Measurements from ENCODE around the gene QRICH1.

Gene QRICH1

GRCh38 chr3:48999085-48999858 is 94.6 kb downstream of the QRICH1 start:
- no peak for DNase-seq

DNA sequence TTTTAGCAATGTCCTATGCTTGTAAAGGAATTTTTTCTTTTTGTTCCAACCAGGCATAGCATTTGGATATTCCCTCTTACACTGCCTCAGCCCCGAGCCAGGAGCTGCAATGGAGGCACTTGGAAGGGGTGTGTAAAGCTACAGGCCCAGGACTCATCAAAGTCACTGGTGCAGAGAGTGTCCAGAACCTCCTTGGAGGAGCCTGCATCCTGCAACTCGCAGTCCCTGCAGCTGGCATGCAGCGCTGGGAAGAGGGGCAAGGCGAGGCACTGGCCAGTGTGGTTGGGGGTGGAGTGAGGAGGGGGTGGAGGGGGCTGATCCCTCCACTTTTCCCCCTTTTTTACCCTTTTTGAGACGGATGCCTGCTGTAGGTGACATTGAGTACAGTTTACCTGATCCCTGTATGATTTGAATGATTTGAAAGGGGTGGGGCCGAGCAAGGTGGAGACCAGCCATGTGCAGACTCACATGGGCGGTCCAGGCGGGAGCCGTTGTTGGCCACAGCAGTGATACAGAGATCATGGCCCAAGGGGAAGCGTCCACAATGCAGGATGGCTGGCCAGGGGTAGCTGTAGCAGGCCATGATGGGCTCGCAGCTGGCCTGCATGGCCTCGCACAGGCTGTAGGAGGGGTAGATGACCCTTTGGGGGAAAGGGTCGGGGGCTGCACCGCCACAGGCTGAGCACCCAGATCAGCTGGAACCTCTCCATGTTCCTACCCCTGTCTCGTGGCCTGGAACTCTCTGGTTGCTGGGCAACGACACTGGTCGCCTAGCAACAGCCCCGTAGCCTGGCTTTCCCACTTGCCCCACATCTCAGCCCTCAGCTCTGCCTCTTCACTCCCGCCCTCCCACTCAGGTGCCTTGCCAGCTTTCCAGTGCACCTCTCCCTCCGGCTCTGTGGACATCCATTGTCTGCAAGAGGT is 95.9 kb downstream of the QRICH1 start:
- DNase-seq, result peak in 30 of 51 donors; percentile 20 to 79 (median 50)

DNA sequence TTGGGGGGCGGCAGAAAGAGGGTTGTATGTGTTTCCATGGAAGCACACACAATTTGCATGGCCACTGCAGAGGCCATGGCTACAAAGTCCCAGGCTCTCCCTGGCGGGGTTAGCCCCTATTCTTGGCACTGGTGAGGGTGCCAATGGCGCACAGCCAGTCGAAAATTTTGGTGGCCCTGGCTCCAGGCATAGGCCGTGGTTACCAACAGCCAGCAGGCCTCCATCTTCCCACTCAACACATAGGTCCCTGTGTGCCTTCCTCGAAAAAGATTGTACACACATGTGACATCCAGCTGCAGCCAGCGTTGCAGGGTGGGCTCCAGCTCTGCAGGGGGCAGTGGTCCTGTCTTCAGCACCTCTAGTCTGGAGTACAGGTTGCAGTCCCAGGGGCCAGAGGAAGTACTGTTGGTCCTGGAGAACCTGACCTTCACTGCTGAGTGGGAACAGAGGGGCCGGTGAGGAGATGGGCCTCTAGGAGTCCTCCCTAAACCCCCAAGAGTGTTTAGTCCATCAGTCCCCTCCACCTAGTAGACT is 96.7 kb downstream of the QRICH1 start:
- DNase-seq, result no peak

DNA sequence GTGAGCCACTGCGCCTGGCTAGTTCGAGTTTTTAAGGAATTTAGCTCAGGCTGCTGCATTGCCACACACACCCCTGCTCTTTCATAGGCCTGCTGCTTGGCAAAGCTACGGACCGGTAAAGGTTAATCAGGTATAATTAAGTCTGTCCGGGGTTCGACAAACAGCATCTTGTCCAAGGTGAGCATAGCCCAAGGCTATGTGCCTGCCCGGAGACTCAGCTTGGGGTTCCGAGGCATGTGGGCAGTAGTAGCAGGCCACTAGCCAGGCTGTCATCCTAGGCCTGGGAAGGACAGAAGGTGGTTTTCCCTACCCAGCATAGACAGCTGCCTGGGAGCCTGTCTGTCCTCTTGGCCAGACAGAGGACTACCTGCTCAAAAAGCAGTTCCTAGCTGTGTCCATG is 97.2 kb downstream of the QRICH1 start:
- no peak for DNase-seq

DNA sequence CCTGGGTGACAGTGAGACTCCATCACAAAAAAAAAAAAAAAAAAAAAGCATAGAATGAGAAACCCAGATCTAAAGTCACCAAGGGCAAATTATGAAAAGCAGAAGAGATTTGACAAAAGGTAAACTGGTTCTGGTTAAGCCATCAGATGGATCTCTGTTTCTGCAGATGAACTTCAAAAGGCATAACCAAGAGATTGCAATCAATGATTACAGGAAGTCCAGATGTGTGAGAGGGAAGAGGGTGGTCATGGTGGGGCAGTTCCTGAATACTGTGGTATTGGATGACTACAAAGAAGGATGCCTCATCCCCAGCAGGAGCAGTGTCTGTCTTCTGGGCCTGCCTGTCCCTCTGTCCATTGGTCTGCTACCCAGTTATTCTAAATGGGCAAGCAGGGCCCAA is 100.0 kb downstream of the QRICH1 start:
- no peak for DNase-seq

DNA sequence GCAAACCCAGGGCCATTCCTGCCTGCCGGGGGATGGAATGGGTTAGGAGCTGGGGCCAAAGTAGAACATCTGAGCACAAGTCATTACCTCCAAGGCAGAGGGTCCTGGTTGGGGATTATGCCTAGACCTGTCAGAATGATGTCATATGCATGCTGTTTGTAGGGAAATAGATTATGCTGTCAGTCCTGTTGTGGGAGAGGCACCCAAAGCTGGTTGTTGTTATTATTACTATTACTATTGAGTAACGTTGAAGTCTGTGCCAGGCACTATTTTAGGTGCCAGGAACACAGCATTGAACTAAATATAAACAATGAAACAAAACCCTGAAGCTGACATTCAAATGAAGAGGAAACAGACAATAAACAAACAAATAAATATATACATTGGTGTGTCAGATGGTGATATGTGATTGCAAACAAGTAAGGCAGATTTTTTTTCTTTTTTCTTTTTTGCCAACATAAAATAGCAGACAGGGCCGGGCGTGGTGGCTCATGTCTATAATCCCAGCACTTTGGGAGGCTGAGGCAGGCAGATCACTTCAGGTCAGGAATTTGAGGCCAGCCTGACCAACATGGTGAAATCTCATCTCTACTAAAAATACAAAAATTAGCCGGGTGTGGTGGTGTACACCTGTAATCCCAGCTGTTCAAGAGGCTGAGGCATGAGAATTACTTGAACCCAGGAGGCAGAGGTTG is 101.9 kb downstream of the QRICH1 start:
- no peak for DNase-seq

DNA sequence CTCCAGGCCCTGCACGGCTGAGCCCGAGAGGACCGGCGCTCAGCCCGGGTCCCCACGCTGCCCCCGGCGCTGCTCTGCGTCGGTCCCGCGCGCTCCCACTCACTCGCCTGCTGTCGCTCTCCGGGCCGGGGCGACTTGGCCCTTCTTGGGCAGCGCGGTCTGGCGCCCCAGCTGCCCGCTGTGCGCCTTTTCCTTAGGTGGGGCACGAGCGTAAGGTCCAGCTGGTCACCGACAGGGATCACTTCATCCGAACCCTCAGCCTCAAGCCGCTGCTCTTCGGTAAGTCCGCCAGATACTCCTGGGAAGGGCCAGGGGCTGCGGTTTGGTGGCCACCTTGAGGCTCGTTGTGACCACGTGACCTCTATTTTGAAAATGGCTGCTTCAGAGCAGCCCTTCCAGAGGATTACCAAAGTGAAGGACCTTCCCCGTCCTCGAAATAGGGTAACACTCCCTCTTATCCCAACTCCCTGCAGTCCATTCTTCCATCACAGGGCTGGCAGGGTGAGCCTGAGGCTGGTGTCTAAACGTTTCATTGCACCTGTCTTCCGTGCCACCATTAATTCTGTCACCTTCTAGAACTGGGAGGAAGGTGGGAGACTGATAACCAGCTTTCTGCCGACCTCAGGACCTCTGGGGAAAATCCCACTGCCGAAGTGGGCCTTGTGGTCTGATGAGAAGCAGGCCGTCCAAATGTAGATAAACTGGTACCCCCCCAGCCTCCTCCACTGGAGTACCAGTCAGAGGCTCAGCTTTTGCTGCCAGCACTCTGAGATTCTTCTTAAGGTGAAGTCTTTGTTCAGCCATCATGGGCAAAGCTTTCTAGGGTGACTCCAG is 103.0 kb downstream of the QRICH1 start:
- peak in 24 of 51 donors; percentile 17 to 58 (median 28) for DNase-seq

GRCh38 chr3:48989796-48990635 is 103.9 kb downstream of the QRICH1 start, which contains the start of gene P4HTM:
Gene P4HTM, plus strand, starts transcription at chr3:48990241. Its CDS starts 16 bp downstream, at chr3:48990257.
- DNase-seq, result peak; percentile 36 to 94 (median 84)

- DNase-seq, result no peak
These were observed 104.6 kb downstream of the QRICH1 start for GRCh38 chr3:48989126-48989795.

DNA sequence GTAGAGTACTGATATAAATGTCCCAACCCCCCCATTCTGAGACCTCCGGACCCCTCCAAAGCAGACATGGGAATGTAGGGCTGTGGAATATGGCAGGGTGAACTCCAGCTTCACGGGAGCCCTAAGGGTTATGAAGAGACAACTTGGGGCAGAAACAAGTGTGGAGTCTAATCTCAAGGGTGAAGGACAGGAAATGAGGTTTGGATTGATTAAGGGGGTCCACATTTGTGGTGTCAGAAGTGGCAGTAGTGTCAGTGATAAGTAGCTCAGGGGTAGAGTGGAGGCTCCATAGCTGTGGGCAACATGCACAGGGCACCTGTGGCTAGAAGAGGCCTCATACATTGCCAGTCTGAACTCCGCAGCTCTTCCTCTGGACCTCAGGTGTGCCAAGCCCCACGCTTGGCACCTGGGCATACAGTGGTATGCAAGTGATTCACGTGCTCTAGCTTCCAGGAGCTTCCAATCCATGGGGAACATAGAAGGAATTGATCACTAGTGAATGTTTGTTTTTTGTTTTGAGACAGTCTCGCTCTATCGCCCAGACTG is 108.0 kb downstream of the QRICH1 start:
- no peak for DNase-seq

GRCh38 chr3:48984663-48985062 is 109.2 kb downstream of the QRICH1 start:
- DNase-seq, result no peak

- DNase-seq, result no peak
These were observed 110.8 kb downstream of the QRICH1 start for GRCh38 chr3:48983096-48983495.

DNA sequence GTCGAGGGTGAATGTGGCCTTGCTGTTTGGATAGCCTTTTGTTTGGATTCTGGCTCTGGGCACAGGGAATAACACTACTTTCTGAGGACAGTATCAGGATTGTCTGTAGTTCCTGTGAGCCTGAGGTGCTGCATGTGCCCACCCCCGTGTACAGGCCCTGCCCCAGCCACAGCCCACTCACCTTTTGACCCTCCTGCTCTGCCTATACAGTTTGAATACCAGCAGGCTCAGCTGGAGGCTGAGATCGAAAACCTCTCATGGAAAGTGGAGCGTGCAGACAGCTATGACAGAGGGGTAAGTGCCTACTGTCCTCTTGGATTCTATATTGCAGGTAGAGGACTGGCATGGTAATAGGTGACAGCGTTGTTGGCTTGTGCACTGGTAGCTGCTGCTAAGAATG is 111.2 kb downstream of the QRICH1 start:
- DNase-seq, result no peak

GRCh38 chr3:48982016-48982415 is 111.9 kb downstream of the QRICH1 start:
- DNase-seq, result no peak

GRCh38 chr3:48980295-48980694 is 113.6 kb downstream of the QRICH1 start:
- no peak for DNase-seq

Measured in hypothalamus (tissue), 51 donors.